Astrocyte of the spinal cord (primary cell): ENCODE measurements around the gene SH2D3C.

Source experiments
- DNase-seq: peaks from one replicate; pipeline ENCODE4 v3.0.0; 2011; ENCODE audit warnings: low read depth, low spot score
- H3K4me3 ChIP-seq: 2 replicates; pipeline ENCODE4 v1.5.1; 2011; ENCODE audit warnings: low read depth, mild to moderate bottlenecking, low read length, moderate library complexity
- in situ Hi-C: cut with HindIII; loops from 2 replicates; pipeline ENCODE4 v1.10.0; 2017; ENCODE audit warnings: low sequenced_read_pairs
- TF ChIP-seq, protein P1 (sequence below): IDR thresholded peaks from 2 replicates; pipeline ENCODE4 v1.5.1; 2012; ENCODE audit warnings: low read depth, mild to moderate bottlenecking, low read length, inconsistent platforms

Gene SH2D3C

DNA sequence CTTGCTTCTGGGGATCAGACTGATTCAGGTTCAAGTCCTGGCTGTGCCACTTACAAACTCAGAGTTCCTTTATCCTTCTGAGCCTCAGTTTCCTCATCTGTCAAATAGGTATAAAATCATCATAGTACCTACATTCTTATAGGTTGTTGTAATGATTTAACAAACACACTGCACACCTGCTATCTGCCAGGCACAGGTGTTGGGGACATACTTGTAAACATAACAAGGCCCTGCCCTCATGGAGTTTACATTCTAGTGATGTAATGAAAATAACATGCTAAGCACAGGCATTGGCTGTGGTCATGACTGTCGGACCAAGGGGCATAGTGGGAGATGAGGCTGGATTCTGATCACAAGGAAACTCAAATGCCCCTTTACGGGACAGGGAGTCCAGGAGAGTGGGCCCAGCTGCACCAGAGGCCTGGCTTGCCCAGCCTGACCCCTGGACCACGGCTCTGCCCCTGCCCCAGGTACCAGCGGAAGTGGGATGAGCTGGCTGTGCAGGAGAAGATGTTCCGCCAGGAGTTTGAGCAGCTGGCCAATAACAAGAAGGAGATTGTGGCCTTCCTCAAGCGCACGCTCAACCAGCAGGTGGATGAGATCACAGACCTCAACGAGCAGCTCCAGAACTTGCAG is 69.4 kb downstream of the SH2D3C start:
- DNase-seq: no peak
- TF ChIP-seq, protein P1, sequence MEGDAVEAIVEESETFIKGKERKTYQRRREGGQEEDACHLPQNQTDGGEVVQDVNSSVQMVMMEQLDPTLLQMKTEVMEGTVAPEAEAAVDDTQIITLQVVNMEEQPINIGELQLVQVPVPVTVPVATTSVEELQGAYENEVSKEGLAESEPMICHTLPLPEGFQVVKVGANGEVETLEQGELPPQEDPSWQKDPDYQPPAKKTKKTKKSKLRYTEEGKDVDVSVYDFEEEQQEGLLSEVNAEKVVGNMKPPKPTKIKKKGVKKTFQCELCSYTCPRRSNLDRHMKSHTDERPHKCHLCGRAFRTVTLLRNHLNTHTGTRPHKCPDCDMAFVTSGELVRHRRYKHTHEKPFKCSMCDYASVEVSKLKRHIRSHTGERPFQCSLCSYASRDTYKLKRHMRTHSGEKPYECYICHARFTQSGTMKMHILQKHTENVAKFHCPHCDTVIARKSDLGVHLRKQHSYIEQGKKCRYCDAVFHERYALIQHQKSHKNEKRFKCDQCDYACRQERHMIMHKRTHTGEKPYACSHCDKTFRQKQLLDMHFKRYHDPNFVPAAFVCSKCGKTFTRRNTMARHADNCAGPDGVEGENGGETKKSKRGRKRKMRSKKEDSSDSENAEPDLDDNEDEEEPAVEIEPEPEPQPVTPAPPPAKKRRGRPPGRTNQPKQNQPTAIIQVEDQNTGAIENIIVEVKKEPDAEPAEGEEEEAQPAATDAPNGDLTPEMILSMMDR: no peak
- no peak overlapping the region for H3K4me3 ChIP-seq
- in situ Hi-C loops: no loop called here

DNA sequence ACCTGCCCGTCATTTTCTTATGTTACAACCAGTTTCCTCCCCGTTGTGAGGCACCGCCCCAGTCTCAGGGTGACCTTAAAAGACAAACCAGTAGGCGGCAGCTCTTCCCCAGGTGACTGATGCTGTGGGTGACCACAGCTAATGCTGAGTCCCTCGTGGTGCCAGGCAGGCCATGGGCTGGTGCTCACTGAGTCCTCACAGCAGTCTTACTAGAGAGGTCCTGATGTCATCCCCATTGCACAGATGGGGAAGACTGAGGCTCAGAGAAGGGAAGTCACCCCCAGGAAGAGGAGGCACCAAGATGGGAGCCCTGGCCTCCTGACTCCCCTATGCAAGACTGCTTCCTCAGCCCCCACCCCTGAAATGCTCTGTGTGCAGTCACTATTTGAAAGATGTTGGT is 70.7 kb downstream of the SH2D3C start:
- in situ Hi-C loops: no loop called here
- H3K4me3 ChIP-seq: no peak overlapping the region
- no peak for DNase-seq
- TF ChIP-seq, protein P1: no peak

DNA sequence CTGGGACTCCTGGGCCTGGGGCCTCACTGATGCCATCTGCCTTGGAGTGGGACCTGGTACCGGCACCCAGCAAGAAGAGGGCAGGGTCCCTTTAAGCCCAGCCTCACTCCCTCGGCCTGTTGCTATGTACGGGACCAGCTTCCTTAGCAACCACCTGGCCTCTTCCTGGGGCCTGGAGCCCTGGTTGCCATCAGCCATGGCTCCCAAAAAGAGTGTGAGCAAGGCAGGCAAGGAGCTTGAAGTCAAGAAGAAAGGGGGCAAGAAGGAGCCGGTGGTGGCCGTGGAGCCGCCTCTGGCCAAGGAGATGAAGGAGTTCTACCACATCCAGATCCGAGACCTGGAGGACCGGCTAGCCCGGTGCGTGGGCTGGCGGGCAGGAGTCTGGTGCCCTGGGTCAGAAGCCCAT is 71.6 kb downstream of the SH2D3C start, which contains the start of gene CFAP157:
Gene CFAP157 (plus strand): TSS at position 153 of the 406 bp plus-strand sequence. CDS start 44 bp downstream, at position 197.
- TF ChIP-seq, protein P1: no peak
- no peak for DNase-seq
- in situ Hi-C loops: no loop called here
- H3K4me3 ChIP-seq: no peak within 1 kb of the TSS

DNA sequence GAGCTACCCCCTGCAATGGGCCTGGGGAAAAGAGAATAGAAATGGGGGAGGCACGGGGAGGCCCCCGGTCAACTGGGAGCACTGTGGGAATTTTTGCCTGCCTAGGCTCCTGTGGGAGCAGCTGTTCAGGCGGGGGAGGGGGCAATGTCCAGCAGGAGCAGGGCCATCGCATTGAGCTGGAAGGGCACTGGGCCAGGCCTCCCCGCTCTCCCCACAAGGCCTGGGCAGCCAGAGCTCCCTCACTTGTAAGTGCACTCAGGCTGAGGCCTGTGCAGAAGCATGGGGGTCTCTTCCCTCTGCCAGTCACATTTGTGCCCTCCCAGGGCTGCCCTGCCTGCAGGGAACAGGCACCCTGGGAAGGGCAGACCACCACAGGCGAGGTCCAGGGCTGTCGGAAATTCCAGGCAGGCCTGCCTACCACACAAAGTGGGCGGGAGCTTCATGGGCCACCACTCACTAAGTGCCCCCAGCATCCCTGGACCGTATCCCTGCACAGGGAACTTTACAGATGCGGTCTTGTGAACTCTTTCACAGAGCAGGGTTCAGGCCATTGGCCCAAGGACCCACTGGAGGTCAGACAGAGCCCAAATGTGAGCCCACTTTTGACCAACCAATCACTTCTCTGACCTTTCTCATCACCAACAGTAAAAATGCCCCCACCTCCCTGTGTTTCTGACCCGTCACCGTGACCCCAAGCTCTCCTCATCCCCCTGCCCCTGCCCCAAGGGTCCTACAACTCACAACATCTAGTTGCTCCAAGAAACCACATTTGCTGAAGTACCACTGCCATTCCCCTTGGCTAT is 72.7 kb downstream of the SH2D3C start:
- H3K4me3 ChIP-seq: no peak overlapping the region
- TF ChIP-seq, protein P1: no peak
- DNase-seq: no peak
- in situ Hi-C loops: no loop called here

DNA sequence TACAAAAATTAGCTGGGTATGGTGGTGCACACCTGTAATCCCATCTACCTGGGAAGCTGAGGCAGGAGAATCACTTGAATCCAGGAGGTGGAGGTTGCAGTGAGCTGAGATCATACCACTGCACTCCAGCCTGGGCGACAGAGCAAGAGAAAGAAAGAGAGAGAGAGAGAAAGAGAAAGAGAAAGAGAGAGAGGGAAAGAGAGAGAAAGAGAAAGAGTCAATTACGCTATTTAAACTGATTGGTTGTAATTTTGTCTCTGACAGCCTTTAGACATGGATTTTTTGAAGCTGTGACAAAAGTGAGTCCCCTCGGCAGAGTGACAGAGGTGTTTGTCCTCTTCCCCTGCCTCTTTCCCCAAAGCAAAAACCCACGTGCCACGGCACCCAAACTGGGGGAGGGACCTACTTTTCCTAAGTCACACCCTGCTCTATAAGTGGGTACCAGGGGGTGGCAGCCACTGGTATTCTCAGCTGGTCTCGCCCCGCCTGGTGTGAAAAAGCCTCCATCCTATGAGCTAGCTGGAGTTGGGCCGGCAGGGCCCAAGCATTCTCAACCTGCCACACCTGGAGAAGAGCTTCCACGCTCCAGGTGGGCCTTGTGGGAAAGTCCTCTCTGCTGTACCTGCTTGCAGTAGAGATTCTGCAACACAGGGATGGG is 75.0 kb downstream of the SH2D3C start:
- H3K4me3 ChIP-seq: no peak overlapping the region
- TF ChIP-seq, protein P1: no peak
- in situ Hi-C loops: no loop called here
- DNase-seq: no peak

DNA sequence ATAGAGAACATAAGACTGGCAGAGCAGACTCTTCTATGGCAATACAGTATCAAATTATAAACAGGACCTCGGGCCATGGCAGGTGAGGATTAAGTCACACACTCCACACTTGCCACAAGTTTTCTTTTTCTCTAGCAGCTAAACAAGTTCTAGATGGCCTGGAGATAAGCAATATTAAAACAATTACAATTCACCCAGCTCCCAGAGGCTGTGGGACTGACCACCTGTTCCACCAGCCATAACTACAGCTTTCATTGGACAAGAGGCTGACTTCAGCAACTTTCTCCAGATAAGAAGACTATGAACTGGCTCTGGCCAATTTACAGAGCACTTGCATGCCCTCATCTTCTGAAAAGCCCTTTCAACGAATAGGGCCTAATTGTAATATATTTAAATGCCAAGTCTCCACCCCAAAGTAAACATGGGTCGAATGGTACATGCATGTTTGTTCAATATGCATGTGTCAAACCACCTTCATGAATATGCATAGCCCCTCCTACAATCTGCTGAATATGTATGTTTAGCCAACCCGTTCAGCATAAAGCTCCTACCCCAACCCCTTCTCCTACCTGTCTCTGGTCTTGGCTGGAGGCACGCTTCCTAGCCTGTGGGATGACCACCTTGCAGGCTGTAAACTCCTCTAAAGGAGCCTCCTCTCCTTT is 77.7 kb downstream of the SH2D3C start:
- TF ChIP-seq, protein P1: no peak
- DNase-seq: no peak
- in situ Hi-C loops: no loop called here
- no peak overlapping the region for H3K4me3 ChIP-seq
